Measurements from ENCODE around the gene TMEM101. TPM values are rescaled to one million over a fixed set of nuclear protein-coding genes. Genes with fewer than 3 reads are reported as not detected.

TMEM101 gene
- total and polyA plus RNA-seq, 2 of the 13 experiments (the other 11 are each of a cell fraction or from before 2014, with no cell fraction given) = 72.0 to 100 TPM

GRCh38 chr17:44002141-44002848 lies 12.5 kb downstream of the TMEM101 start (continued):
- TF ChIP-seq ARID5B (CRISPR knock-in tag; IDR thresholded peaks at IDR 0.05) (peak; percentile 82), RNF2 (conservative IDR thresholded peaks at IDR 0.05; ENCODE audit: low read depth) (0 out of 2 replicates have a peak, but pooled peaks have one; percentile 40), RFXAP (CRISPR knock-in tag; IDR thresholded peaks at IDR 0.05; ENCODE audit: borderline replicate concordance) (0 out of 2 replicates have a peak, but pooled peaks have one; percentile 51), ZNF143 (CRISPR knock-in tag; IDR thresholded peaks at IDR 0.05) (no peak), CC2D1A (CRISPR knock-in tag; IDR thresholded peaks at IDR 0.05) (no peak), ZNF18 (CRISPR knock-in tag; IDR thresholded peaks at IDR 0.05; ENCODE audit: insufficient replicate concordance) (peak; percentile 52), TAF15 (IDR thresholded peaks at IDR 0.05; ENCODE audit: low read depth, low read length, poor library complexity, severe bottlenecking) (no peak), MYC (CRISPR knock-in tag; IDR thresholded peaks at IDR 0.05; ENCODE audit: borderline replicate concordance) (peak; percentile 71), JARID2 (CRISPR knock-in tag; IDR thresholded peaks at IDR 0.05; ENCODE audit: insufficient replicate concordance) (no peak), ELF1 (CRISPR knock-in tag; IDR thresholded peaks at IDR 0.05) (peak; percentile 52), ADNP (CRISPR knock-in tag; IDR thresholded peaks at IDR 0.05) (peak; percentile 49; the same call in 1 of the 2 replicates), ZNF12 (CRISPR knock-in tag; IDR thresholded peaks at IDR 0.05) (peak; percentile 92), ZNF460 (CRISPR knock-in tag; IDR thresholded peaks at IDR 0.05; ENCODE audit: borderline replicate concordance) (no peak), PLSCR1 (CRISPR knock-in tag; IDR thresholded peaks at IDR 0.05; ENCODE audit: borderline replicate concordance) (no peak), HNF1B (CRISPR knock-in tag; IDR thresholded peaks at IDR 0.05) (peak; percentile 79), ZNF367 (CRISPR knock-in tag; IDR thresholded peaks at IDR 0.05; ENCODE audit: borderline replicate concordance) (no peak), NFKB2 (CRISPR knock-in tag; IDR thresholded peaks at IDR 0.05; ENCODE audit: borderline replicate concordance) (no peak), ZNF432 (CRISPR knock-in tag; IDR thresholded peaks at IDR 0.05; ENCODE audit: borderline replicate concordance) (no peak), REXO4 (CRISPR knock-in tag; IDR thresholded peaks at IDR 0.05; ENCODE audit: borderline replicate concordance) (no peak)

Data from HepG2 (cell line).